ENCODE data around the gene PGAM2.

Gene PGAM2

GRCh38 chr7:44082541-44083207 is 17.3 kb upstream of the PGAM2 start:
- DNase-seq: peak; percentile 98

- DNase-seq: no peak
Observed at GRCh38 chr7:44081266-44081748, 15.9 kb upstream of the PGAM2 start.

- no peak for DNase-seq
Observed at GRCh38 chr7:44080686-44081265, 15.4 kb upstream of the PGAM2 start.

GRCh38 chr7:44080118-44080517 is 14.8 kb upstream of the PGAM2 start:
- DNase-seq: no peak

GRCh38 chr7:44079331-44080021 is 14.1 kb upstream of the PGAM2 start:
- no peak for DNase-seq

- DNase-seq: no peak
Observed at GRCh38 chr7:44078521-44078920, 13.2 kb upstream of the PGAM2 start.

GRCh38 chr7:44077681-44078091 is 12.3 kb upstream of the PGAM2 start:
- no peak for DNase-seq

- DNase-seq: no peak
Observed at GRCh38 chr7:44077061-44077460, 11.7 kb upstream of the PGAM2 start.

GRCh38 chr7:44076101-44076895 is 10.9 kb upstream of the PGAM2 start:
- no peak for DNase-seq

- no peak for DNase-seq
Observed at GRCh38 chr7:44075296-44076075, 10.1 kb upstream of the PGAM2 start.

- no peak for DNase-seq
Observed at GRCh38 chr7:44074349-44074695, 9.0 kb upstream of the PGAM2 start.

GRCh38 chr7:44073664-44074348 is 8.4 kb upstream of the PGAM2 start:
- no peak for DNase-seq

- peak; percentile 48 for DNase-seq
Observed at GRCh38 chr7:44072364-44073231, 7.2 kb upstream of the PGAM2 start.

GRCh38 chr7:44071726-44072363 is 6.5 kb upstream of the PGAM2 start:
- DNase-seq: no peak

- no peak for DNase-seq
Observed at GRCh38 chr7:44068054-44068453, 2.7 kb upstream of the PGAM2 start.

GRCh38 chr7:44067064-44067951 is 1.9 kb upstream of the PGAM2 start:
- no peak for DNase-seq

- DNase-seq: no peak
Observed at GRCh38 chr7:44066494-44067063, 1.2 kb upstream of the PGAM2 start.

- DNase-seq: no peak
Observed at GRCh38 chr7:44066111-44066460, 719 bp upstream of the PGAM2 start.

- DNase-seq: no peak
Observed at GRCh38 chr7:44064791-44065430, 456 bp downstream of the PGAM2 start.

Data from NCI-H446 treated with DMSO at 0.1 percent for 48 hours (cell line).